GM23338 (cell line): ENCODE results near the gene HSPG2. TPM values are rescaled to one million over a fixed set of nuclear protein-coding genes. Genes with fewer than 3 reads are reported as not detected.

ENCODE experiments used
- ATAC-seq: fragments of 200-7000 bp; cut with Tn5 transposase; 3 replicates; pipeline ENCODE4 v1.9.1; 2020
- DNase-seq: peaks from one replicate; pipeline ENCODE4 v3.0.0-alpha.2; 2015; ENCODE audit warnings: low spot score
- H2AFZ ChIP-seq: fragments of 200-600 bp; sonication (generic); 2 replicates; pipeline ENCODE4 v1.8.0; 2016; ENCODE audit warnings: antibody characterized with exemption, mild to moderate bottlenecking, moderate library complexity
- H3F3A ChIP-seq: fragments of 200-600 bp; sonication (generic); replicated peaks from 2 replicates; pipeline ENCODE4 v1.8.0; 2017; ENCODE audit warnings: antibody characterized with exemption, mixed run types, low read depth
- H3K27ac ChIP-seq: fragments of 200-600 bp; sonication (generic); 2 replicates; pipeline ENCODE4 v1.6.1; 2016; ENCODE audit warnings: low read depth
- H3K27me3 ChIP-seq: fragments of 200-600 bp; sonication (generic); 2 replicates; pipeline ENCODE4 v1.8.0; 2016; ENCODE audit warnings: mild to moderate bottlenecking, mixed run types, moderate library complexity; ENCODE audit not compliant: insufficient read depth
- H3K36me3 ChIP-seq: fragments of 200-600 bp; sonication (generic); 2 replicates; pipeline ENCODE4 v1.8.0; 2016; ENCODE audit warnings: mild to moderate bottlenecking; ENCODE audit not compliant: insufficient read depth
- H3K4me1 ChIP-seq: fragments of 200-600 bp; sonication (generic); 2 replicates; pipeline ENCODE4 v1.8.0; 2016; ENCODE audit warnings: mild to moderate bottlenecking, moderate library complexity; ENCODE audit not compliant: insufficient read depth
- H3K4me2 ChIP-seq: fragments of 200-600 bp; sonication (generic); 2 replicates; pipeline ENCODE4 v1.7.1; 2017; ENCODE audit warnings: mixed run types
- H3K4me3 ChIP-seq: fragments of 200-600 bp; sonication (generic); 2 replicates; pipeline ENCODE4 v1.6.1; 2016; ENCODE audit warnings: mixed run types
- H3K79me2 ChIP-seq: fragments of 200-600 bp; sonication (generic); replicated peaks from 2 replicates; pipeline ENCODE4 v1.8.0; 2017; ENCODE audit warnings: mild to moderate bottlenecking; ENCODE audit not compliant: insufficient read depth
- H3K9me2 ChIP-seq: fragments of 200-600 bp; sonication (generic); 2 replicates; pipeline ENCODE4 v1.8.0; 2017; ENCODE audit not compliant: insufficient read depth
- H4K20me1 ChIP-seq: fragments of 200-600 bp; sonication (generic); replicated peaks from 2 replicates; pipeline ENCODE4 v1.8.0; 2017; ENCODE audit warnings: mild to moderate bottlenecking; ENCODE audit not compliant: insufficient read depth
- H3K27ac Mint-ChIP-seq: 2 replicates; pipeline ENCODE4 v1.8.0; 2020; ENCODE audit warnings: inconsistent platforms, mild to moderate bottlenecking, moderate library complexity, mixed read lengths
- H3K27me3 Mint-ChIP-seq: 3 replicates; pipeline ENCODE4 v1.8.0; 2022; ENCODE audit warnings: low read depth, mild to moderate bottlenecking, moderate library complexity, mixed read lengths, inconsistent platforms; ENCODE audit not compliant: insufficient read depth, poor library complexity
- H3K36me3 Mint-ChIP-seq: 3 replicates; pipeline ENCODE4 v1.8.0; 2021; ENCODE audit warnings: low read depth, mild to moderate bottlenecking, inconsistent platforms, moderate library complexity, mixed read lengths
- H3K4me1 Mint-ChIP-seq: 3 replicates; pipeline ENCODE4 v1.8.0; 2020; ENCODE audit warnings: mild to moderate bottlenecking, inconsistent platforms, mixed read lengths
- H3K4me3 Mint-ChIP-seq: 3 replicates; pipeline ENCODE4 v1.8.0; 2021; ENCODE audit warnings: moderate library complexity, mild to moderate bottlenecking, inconsistent platforms, mixed read lengths
- H3K9me3 Mint-ChIP-seq: 3 replicates; pipeline ENCODE4 v1.8.0; 2020; ENCODE audit warnings: moderate library complexity, mild to moderate bottlenecking, inconsistent platforms, mixed read lengths
- CREB1 ChIP-seq: fragments of 250-450 bp; sonication (Bioruptor Pico); IDR thresholded peaks from 2 replicates; pipeline ENCODE4 v1.5.0; 2020; ENCODE audit warnings: low read depth, mild to moderate bottlenecking, moderate library complexity
- ETS1 ChIP-seq: IDR thresholded peaks from 2 replicates; pipeline ENCODE4 v1.6.1; 2016; ENCODE audit warnings: antibody characterized with exemption
- EZH2 ChIP-seq: fragments of 200-600 bp; sonication (generic); IDR thresholded peaks from one replicate; pipeline ENCODE4 v1.8.0; 2017; ENCODE audit warnings: antibody characterized with exemption, mild to moderate bottlenecking, low read depth; ENCODE audit not compliant: unreplicated experiment
- EZH2phosphoT487 ChIP-seq: fragments of 200-600 bp; sonication (generic); IDR thresholded peaks from one replicate; pipeline ENCODE4 v1.8.1; 2018; ENCODE audit warnings: antibody characterized with exemption; ENCODE audit not compliant: unreplicated experiment
- JUNB ChIP-seq: IDR thresholded peaks from one replicate; pipeline ENCODE4 v1.6.1; 2016; ENCODE audit warnings: antibody characterized with exemption; ENCODE audit not compliant: unreplicated experiment
- NANOG ChIP-seq: IDR thresholded peaks from 2 replicates; pipeline ENCODE4 v1.6.1; 2016; ENCODE audit warnings: antibody characterized with exemption, borderline replicate concordance
- POLR2AphosphoS5 ChIP-seq: IDR thresholded peaks from 2 replicates; pipeline ENCODE4 v1.6.1; 2016; ENCODE audit warnings: antibody characterized with exemption, low read depth
- REST ChIP-seq: IDR thresholded peaks from one replicate; pipeline ENCODE4 v1.6.1; 2018; ENCODE audit warnings: antibody characterized with exemption; ENCODE audit not compliant: unreplicated experiment
- STAT1 ChIP-seq: IDR thresholded peaks from one replicate; pipeline ENCODE4 v1.6.1; 2016; ENCODE audit warnings: antibody characterized with exemption; ENCODE audit not compliant: unreplicated experiment
- ZNF114 ChIP-seq: fragments of 250-450 bp; sonication (Bioruptor Pico); IDR thresholded peaks from 2 replicates; pipeline ENCODE4 v1.5.0; 2020; ENCODE audit warnings: mild to moderate bottlenecking, moderate library complexity
- ZNF331 ChIP-seq: fragments of 250-450 bp; sonication (Bioruptor Pico); IDR thresholded peaks from 2 replicates; pipeline ENCODE4 v1.5.0; 2020; ENCODE audit warnings: low read depth, mild to moderate bottlenecking, moderate library complexity
- ZNF462 ChIP-seq: fragments of 250-450 bp; sonication (Bioruptor Pico); IDR thresholded peaks from 2 replicates; pipeline ENCODE4 v1.5.0; 2020; ENCODE audit warnings: mild to moderate bottlenecking, moderate library complexity
- polyA plus RNA-seq: library from polyadenylated mRNA; unstranded; fragments of >200 nt; fragmentation: Nextera tagmentation; extraction: Ambion mirVana; gene quantifications from 2 replicates; pipeline ENCODE4 v1.2.1, GENCODE V29; 2016
- total RNA-seq: library from RNA; depleted of rRNA; stranded (reverse); fragments of >200 nt; shearing (Covaris generic); gene quantifications from 2 replicates; pipeline ENCODE4 v1.2.3, GENCODE V29; 2014
- TF ChIP-seq, protein P1 (sequence below), 2 experiments: fragments of 200-600 bp in 1 of 2; sonication (generic) in 1 of 2; conservative IDR thresholded peaks; 2 replicates each; pipeline versions ENCODE4 v1.5.1 to v1.6.1; 2016 to 2017; ENCODE audit warnings: antibody characterized with exemption in 2 of 2, low read depth in 2 of 2, mild to moderate bottlenecking in 2 of 2, moderate library complexity in 1 of 2

Gene HSPG2
- total and polyA plus RNA-seq, 2 experiments from 2014 or later: 14.9 to 70.8 TPM

- Histone ChIP-seq H3K27me3 (no peaks in the 10 kb centered on the region), H3K4me2 (no peak overlapping the region), H3K79me2 (no peaks in the 10 kb centered on the region), H3K27ac (0 out of 2 replicates have a peak overlapping the region, but pooled peaks have one; percentile 14), H3K9me2 (no peaks in the 10 kb centered on the region), H3F3A (no peaks in the 10 kb centered on the region), H4K20me1 (no peaks in the 10 kb centered on the region), H2AFZ (no peak overlapping the region), H3K36me3 (no peaks in the 10 kb centered on the region), H3K4me3 (no peak overlapping the region), H3K4me1 (no peaks in the 10 kb centered on the region; the same call in 1 of the 2 replicates)
- peak; percentile 28 for ATAC-seq
- no peak overlapping the region for H3K4me3 Mint-ChIP-seq
- DNase-seq: no peak
- no peaks in the 10 kb centered on the region; the same call in 2 of the 3 replicates for H3K36me3 Mint-ChIP-seq
- no peak for TF ChIP-seq ETS1
- no peak for TF ChIP-seq ZNF331 (CRISPR knock-in tag)
- TF ChIP-seq, protein P1, sequence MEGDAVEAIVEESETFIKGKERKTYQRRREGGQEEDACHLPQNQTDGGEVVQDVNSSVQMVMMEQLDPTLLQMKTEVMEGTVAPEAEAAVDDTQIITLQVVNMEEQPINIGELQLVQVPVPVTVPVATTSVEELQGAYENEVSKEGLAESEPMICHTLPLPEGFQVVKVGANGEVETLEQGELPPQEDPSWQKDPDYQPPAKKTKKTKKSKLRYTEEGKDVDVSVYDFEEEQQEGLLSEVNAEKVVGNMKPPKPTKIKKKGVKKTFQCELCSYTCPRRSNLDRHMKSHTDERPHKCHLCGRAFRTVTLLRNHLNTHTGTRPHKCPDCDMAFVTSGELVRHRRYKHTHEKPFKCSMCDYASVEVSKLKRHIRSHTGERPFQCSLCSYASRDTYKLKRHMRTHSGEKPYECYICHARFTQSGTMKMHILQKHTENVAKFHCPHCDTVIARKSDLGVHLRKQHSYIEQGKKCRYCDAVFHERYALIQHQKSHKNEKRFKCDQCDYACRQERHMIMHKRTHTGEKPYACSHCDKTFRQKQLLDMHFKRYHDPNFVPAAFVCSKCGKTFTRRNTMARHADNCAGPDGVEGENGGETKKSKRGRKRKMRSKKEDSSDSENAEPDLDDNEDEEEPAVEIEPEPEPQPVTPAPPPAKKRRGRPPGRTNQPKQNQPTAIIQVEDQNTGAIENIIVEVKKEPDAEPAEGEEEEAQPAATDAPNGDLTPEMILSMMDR (conservative IDR thresholded peaks at IDR 0.05; ENCODE audit: low read depth in 2 of 2): no peak
- TF ChIP-seq EZH2phosphoT487: no peak
- no peak for TF ChIP-seq NANOG
- no peak for TF ChIP-seq POLR2AphosphoS5
- TF ChIP-seq JUNB: no peak
- no peak for TF ChIP-seq CREB1 (CRISPR knock-in tag)
- TF ChIP-seq STAT1: no peak
- no peak for TF ChIP-seq ZNF462 (CRISPR knock-in tag)
- no peak for TF ChIP-seq ZNF114 (CRISPR knock-in tag)
- TF ChIP-seq REST: no peak
- no peak for TF ChIP-seq EZH2
- H3K27ac Mint-ChIP-seq: no peak overlapping the region
- H3K27me3 Mint-ChIP-seq: peaks cover 15% of the 10 kb centered on the region
- H3K4me1 Mint-ChIP-seq: peaks cover 25% of the 10 kb centered on the region
- no peaks in the 10 kb centered on the region for H3K9me3 Mint-ChIP-seq
Observed at GRCh38 chr1:21900766-21901472, 36.2 kb downstream of the HSPG2 start.
